GM21447 (cell line): ENCODE results near the gene GPR137C.

Experiments
- ATAC-seq: cut with Tn5 transposase; IDR thresholded peaks from one replicate; pipeline ENCODE4 v1.9.1; 2021; ENCODE audit not compliant: unreplicated experiment

GPR137C gene

DNA sequence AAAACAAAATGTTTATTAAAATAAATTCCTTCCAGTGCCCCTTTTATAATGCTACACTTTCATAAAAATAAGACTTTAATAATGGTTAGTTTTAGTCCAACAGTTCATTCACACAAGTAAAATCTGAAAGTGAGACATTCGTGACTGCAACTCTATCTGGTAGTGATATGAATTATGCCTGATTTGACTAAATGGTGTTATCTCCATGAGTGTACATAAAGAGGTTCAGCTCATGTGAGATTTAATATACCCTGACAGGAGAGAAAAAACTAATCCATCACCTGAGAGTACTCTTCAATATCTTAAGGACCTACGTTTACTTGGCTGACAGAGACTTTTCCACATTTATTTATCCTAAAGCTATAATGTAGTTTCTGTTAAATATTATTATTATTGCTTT lies 108.7 kb downstream of the GPR137C start:
- ATAC-seq = no peak

DNA sequence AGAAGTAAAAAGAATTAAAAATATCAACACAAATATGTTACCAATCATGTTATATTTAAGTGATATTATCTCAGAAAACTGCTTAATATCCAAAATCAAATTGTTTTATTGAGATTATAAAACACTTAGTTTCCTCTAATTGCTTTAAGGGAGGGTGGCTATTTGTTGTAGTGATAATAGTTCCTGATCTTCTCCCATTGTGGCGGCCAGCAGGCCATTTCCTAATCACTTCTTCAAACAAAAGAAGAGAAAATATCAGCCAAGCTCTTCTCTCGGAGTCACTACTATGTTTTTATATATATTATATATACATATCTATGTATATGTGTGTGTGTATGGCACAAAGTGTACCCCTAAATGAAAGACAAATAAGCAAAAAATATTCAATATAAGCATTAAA lies 111.2 kb downstream of the GPR137C start:
- no peak for ATAC-seq

DNA sequence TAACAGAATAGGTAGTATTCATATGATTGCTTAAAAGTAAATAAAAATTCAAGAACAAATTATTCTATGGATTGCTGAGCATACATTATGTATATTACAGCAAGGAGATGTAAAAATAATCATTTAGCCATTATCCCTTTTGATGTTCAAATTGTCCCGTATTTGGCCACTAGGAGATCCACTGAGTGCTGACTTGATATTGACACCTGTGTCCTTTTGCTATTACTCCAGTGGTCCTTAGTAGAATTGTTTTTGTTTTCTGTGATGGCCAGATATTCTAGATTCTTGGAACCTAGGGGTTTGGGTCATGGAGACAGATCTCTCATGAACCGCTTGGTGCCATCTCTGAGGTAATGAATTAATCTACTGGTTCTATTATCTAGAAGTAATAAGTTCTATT lies 126.0 kb downstream of the GPR137C start:
- ATAC-seq = no peak

DNA sequence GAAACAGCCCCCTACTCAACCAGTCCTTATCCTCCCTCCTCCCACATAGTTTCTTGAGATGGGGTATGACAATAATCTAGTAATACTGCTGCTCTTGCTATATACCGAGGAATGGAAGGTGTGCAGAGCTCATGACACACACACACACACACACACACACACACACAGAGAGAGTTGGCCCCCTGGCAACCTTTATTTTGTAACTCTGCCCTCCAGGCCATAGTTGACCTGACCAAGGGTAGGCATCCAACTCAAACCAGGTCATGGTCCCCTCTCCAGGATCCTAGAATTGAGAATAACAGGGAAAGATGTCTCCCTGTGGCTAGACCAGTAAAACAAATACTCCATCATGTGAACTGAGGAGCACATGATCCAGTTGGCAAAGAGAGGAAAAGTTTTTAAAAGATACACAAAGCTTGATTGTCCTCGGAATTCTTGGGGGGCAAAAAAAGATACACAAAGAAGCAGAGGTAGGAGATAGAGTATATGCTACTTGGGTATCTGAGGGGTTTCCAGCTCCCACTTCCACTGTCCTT lies 131.4 kb downstream of the GPR137C start:
- no peak for ATAC-seq

DNA sequence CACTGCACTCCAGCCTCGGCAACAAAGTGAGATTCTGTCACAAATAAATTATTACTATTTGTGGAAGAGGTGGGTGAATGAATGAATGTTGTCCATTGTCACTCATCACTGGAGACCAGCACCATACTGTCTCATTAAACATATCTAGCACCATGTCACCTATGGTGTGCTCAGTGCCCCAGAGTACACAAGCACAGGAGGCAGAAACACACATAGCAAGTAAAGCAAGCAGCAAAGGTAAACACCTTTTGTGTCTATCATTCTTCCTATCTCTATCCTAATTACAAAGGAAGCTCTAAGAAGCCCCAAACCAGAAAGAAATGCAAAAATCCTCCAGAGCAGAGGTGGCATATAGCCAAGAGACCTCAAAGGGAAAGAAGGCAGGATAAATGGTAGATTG lies 133.5 kb downstream of the GPR137C start:
- no peak for ATAC-seq
